ENCODE data around the gene WWC2.

Gene WWC2

DNA sequence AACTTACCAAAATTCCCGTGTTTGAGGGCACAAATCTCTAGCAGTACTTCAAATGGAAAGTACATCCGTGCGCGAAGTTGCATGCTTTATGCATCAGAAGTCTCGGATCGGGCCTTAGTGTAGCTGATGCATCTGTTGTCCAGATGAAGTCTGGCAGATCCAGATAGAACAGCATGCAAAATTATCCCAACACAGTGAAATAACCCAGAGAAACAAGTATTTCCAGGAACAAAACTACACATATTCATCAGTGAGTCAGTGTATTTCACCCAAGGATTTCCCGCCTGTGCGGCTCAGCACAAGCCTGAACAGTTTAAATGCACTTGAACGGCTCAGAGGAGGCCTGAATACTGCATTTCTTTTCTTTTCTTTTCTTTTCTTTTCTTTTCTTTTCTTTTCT, 250.6 kb downstream of the WWC2 start:
- Histone ChIP-seq H3F3A (ENCODE audit: insufficient read depth) (no peaks in the 10 kb centered on the region), H3K79me2 (ENCODE audit: insufficient read depth, low read length) (no peaks in the 10 kb centered on the region), H3K4me2 (ENCODE audit: low read depth, low read length, poor library complexity, severe bottlenecking) (no peak overlapping the region), H3K9me3 (ENCODE audit: insufficient read depth, low read length) (no peaks in the 10 kb centered on the region), H3K4me3 (ENCODE audit: insufficient read depth, low read length, poor library complexity, severe bottlenecking) (no peak overlapping the region), H4K20me1 (ENCODE audit: low read depth, low read length) (no peaks in the 10 kb centered on the region), H3K36me3 (ENCODE audit: low read length) (no peaks in the 10 kb centered on the region), H3K9ac (ENCODE audit: low read length) (no peak overlapping the region), H3K27ac (ENCODE audit: low read depth, low read length) (no peak overlapping the region), H2AFZ (ENCODE audit: low read depth, low read length, severe bottlenecking) (no peak overlapping the region), H3K27me3 (ENCODE audit: low read length) (no peaks in the 10 kb centered on the region), H3K9me2 (replicated peaks; ENCODE audit: insufficient read depth, low read length) (no peaks in the 10 kb centered on the region)
- TF ChIP-seq, protein P1, sequence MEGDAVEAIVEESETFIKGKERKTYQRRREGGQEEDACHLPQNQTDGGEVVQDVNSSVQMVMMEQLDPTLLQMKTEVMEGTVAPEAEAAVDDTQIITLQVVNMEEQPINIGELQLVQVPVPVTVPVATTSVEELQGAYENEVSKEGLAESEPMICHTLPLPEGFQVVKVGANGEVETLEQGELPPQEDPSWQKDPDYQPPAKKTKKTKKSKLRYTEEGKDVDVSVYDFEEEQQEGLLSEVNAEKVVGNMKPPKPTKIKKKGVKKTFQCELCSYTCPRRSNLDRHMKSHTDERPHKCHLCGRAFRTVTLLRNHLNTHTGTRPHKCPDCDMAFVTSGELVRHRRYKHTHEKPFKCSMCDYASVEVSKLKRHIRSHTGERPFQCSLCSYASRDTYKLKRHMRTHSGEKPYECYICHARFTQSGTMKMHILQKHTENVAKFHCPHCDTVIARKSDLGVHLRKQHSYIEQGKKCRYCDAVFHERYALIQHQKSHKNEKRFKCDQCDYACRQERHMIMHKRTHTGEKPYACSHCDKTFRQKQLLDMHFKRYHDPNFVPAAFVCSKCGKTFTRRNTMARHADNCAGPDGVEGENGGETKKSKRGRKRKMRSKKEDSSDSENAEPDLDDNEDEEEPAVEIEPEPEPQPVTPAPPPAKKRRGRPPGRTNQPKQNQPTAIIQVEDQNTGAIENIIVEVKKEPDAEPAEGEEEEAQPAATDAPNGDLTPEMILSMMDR (IDR thresholded peaks at IDR 0.05; ENCODE audit: insufficient read depth, low read length, poor library complexity, severe bottlenecking) = no peak
- no peak for TF ChIP-seq EZH2phosphoT487 (conservative IDR thresholded peaks at IDR 0.05; ENCODE audit: low read length)

DNA sequence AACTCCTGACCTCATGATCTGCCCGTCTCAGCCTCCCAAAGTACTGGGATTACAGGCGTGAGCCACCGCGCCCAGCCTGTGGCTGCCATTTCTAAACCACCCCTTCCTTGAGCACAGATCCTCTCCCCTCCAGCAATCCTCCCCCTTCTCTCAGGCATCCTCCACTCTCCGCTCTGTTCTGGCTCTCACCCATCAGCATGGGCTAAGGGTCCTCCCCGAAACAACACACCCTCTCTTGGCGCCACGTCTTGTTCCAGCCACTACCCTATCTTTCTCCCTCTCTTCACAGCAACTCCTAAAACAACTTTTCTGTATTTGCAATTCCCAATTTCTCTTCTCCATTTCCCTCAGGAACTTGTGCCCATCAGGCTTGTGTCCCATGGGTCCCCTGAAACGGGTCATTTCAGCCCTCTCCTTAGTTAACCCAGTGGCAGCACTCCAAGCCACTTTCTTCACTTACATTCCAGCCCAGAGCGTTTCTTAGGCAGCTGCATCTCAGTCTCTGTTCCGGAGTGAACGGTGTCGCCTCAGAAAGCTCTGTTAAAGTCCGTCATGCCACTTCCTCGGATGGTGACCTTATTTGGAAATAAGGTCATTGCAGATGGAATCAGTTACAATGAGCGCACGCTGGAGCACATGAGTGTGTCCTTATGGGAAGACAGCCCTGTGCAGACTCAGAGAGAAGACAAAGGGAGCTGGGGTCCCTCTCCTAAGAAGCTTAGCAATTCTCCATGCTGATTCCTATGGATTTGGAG, 251.4 kb downstream of the WWC2 start:
- Histone ChIP-seq H4K20me1 (ENCODE audit: low read depth, low read length) (no peaks in the 10 kb centered on the region), H3K9ac (ENCODE audit: low read length) (no peak overlapping the region), H3K79me2 (ENCODE audit: insufficient read depth, low read length) (no peaks in the 10 kb centered on the region), H2AFZ (ENCODE audit: low read depth, low read length, severe bottlenecking) (no peak overlapping the region), H3K36me3 (ENCODE audit: low read length) (no peaks in the 10 kb centered on the region), H3F3A (ENCODE audit: insufficient read depth) (no peaks in the 10 kb centered on the region), H3K9me3 (ENCODE audit: insufficient read depth, low read length) (no peaks in the 10 kb centered on the region), H3K4me2 (ENCODE audit: low read depth, low read length, poor library complexity, severe bottlenecking) (no peak overlapping the region), H3K27me3 (ENCODE audit: low read length) (no peaks in the 10 kb centered on the region), H3K9me2 (replicated peaks; ENCODE audit: insufficient read depth, low read length) (no peaks in the 10 kb centered on the region), H3K4me3 (ENCODE audit: insufficient read depth, low read length, poor library complexity, severe bottlenecking) (no peak overlapping the region), H3K27ac (ENCODE audit: low read depth, low read length) (no peak overlapping the region)
- TF ChIP-seq EZH2phosphoT487 (conservative IDR thresholded peaks at IDR 0.05; ENCODE audit: low read length) = no peak
- TF ChIP-seq, protein P1 (IDR thresholded peaks at IDR 0.05; ENCODE audit: insufficient read depth, low read length, poor library complexity, severe bottlenecking) = no peak

DNA sequence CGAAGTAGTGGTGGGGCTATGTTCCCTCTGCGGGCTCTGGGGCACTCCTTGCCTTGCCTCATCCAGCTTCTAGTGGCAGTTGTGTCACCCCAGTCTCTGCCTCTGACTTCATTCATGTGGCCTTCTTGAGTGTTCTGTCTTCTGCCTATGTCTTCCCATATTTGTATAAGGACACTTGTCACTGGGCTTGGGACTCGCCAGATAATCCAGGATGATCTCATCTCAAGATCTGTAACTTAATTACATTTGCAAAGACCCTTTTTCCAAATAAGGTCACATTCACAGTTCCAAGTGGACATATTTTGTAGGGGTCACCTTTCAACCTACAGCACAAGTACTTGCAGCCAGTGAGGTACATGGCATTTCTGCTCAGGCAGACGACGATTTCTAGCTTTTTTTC, 253.5 kb downstream of the WWC2 start:
- H4K20me1 ChIP-seq (ENCODE audit: low read depth, low read length) = no peaks in the 10 kb centered on the region
- no peak overlapping the region for H2AFZ ChIP-seq (ENCODE audit: low read depth, low read length, severe bottlenecking)
- H3K4me3 ChIP-seq (ENCODE audit: insufficient read depth, low read length, poor library complexity, severe bottlenecking) = no peak overlapping the region
- H3K27me3 ChIP-seq (ENCODE audit: low read length) = no peaks in the 10 kb centered on the region
- H3K4me2 ChIP-seq (ENCODE audit: low read depth, low read length, poor library complexity, severe bottlenecking) = no peak overlapping the region
- no peaks in the 10 kb centered on the region for H3K9me3 ChIP-seq (ENCODE audit: insufficient read depth, low read length)
- no peak overlapping the region for H3K27ac ChIP-seq (ENCODE audit: low read depth, low read length)
- H3K36me3 ChIP-seq (ENCODE audit: low read length) = no peaks in the 10 kb centered on the region
- no peak for TF ChIP-seq EZH2phosphoT487 (conservative IDR thresholded peaks at IDR 0.05; ENCODE audit: low read length)
- TF ChIP-seq, protein P1 (IDR thresholded peaks at IDR 0.05; ENCODE audit: insufficient read depth, low read length, poor library complexity, severe bottlenecking) = no peak
- H3K9ac ChIP-seq (ENCODE audit: low read length) = no peak overlapping the region
- no peaks in the 10 kb centered on the region for H3K9me2 ChIP-seq (replicated peaks; ENCODE audit: insufficient read depth, low read length)
- no peaks in the 10 kb centered on the region for H3K79me2 ChIP-seq (ENCODE audit: insufficient read depth, low read length)
- no peaks in the 10 kb centered on the region for H3F3A ChIP-seq (ENCODE audit: insufficient read depth)
